ENCODE results near the gene RHOB. TPM values are rescaled to one million over a fixed set of nuclear protein-coding genes. Genes with fewer than 3 reads are reported as not detected.

RHOB gene
- total RNA-seq, 1 donor from 2014 or later = 292 TPM

DNA sequence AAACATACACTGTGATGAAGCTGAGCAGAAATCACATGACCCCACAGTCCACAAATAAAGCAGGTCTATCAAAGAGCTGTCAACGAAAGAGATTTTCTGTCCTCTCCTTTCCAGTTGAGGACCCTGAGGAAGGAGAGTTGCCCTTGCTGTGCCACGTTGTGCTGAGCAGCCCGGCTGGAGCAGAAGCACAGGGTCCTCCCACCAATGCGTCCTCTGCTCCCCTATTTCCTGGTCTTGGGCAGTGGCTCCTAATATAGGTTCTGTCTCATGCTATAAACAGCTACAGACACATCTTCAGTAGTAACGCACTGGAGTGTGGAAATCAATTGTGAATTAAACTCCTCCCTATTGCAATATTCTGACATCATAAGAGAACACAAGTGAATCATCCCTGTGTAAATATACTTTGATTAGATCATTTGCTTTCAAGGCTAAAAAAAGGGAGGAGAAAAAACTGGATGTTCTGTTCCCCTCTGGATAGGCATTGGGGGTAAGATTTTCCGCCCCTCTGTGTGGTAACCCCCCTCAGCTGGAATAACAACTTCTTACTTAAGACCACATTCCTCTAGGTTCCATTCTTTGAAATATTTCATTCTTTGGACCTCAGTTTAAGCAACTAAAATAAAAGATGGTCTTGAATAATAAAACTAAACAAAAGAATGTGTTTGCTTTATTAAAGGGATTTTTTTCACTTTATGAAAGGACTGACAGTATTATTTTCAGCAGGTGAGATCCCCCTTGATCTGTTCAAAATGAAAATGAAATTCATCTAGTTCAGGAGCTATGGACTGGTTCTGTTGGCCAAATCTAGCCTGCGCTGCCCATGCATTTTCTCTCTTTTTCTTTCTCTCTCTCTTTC lies 8.3 kb upstream of the RHOB start:
- no peak overlapping the region for H3K4me3 Mint-ChIP-seq (ENCODE audit: unreplicated experiment)
- peaks cover 3% of the 10 kb centered on the region for H3K27me3 Mint-ChIP-seq (ENCODE audit: unreplicated experiment)
- TF ChIP-seq, protein P1, sequence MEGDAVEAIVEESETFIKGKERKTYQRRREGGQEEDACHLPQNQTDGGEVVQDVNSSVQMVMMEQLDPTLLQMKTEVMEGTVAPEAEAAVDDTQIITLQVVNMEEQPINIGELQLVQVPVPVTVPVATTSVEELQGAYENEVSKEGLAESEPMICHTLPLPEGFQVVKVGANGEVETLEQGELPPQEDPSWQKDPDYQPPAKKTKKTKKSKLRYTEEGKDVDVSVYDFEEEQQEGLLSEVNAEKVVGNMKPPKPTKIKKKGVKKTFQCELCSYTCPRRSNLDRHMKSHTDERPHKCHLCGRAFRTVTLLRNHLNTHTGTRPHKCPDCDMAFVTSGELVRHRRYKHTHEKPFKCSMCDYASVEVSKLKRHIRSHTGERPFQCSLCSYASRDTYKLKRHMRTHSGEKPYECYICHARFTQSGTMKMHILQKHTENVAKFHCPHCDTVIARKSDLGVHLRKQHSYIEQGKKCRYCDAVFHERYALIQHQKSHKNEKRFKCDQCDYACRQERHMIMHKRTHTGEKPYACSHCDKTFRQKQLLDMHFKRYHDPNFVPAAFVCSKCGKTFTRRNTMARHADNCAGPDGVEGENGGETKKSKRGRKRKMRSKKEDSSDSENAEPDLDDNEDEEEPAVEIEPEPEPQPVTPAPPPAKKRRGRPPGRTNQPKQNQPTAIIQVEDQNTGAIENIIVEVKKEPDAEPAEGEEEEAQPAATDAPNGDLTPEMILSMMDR (IDR thresholded peaks at IDR 0.05; ENCODE audit: unreplicated experiment) = no peak
- H3K9me3 Mint-ChIP-seq (ENCODE audit: unreplicated experiment) = no peaks in the 10 kb centered on the region
- no peaks in the 10 kb centered on the region for H3K36me3 Mint-ChIP-seq (ENCODE audit: low read depth, unreplicated experiment)
- H3K4me1 Mint-ChIP-seq (ENCODE audit: unreplicated experiment) = peaks cover 9% of the 10 kb centered on the region
- H3K27ac Mint-ChIP-seq (ENCODE audit: unreplicated experiment) = no peak overlapping the region
- no peak for DNase-seq (ENCODE audit: low spot score)

GRCh38 chr2:20439193-20439475 lies 7.7 kb upstream of the RHOB start:
- Mint-ChIP-seq H3K4me3 (ENCODE audit: unreplicated experiment) (no peak overlapping the region), H3K36me3 (ENCODE audit: low read depth, unreplicated experiment) (no peaks in the 10 kb centered on the region), H3K9me3 (ENCODE audit: unreplicated experiment) (no peaks in the 10 kb centered on the region), H3K27me3 (ENCODE audit: unreplicated experiment) (peaks cover 2% of the 10 kb centered on the region), H3K27ac (ENCODE audit: unreplicated experiment) (no peak overlapping the region), H3K4me1 (ENCODE audit: unreplicated experiment) (peaks cover 15% of the 10 kb centered on the region)
- DNase-seq (ENCODE audit: low spot score) = no peak
- TF ChIP-seq, protein P1 (IDR thresholded peaks at IDR 0.05; ENCODE audit: unreplicated experiment) = no peak

- no peak overlapping the region for H3K27ac Mint-ChIP-seq (ENCODE audit: unreplicated experiment)
- H3K4me1 Mint-ChIP-seq (ENCODE audit: unreplicated experiment) = peaks cover 19% of the 10 kb centered on the region
- TF ChIP-seq, protein P1 (IDR thresholded peaks at IDR 0.05; ENCODE audit: unreplicated experiment) = no peak
- H3K4me3 Mint-ChIP-seq (ENCODE audit: unreplicated experiment) = no peak overlapping the region
- H3K27me3 Mint-ChIP-seq (ENCODE audit: unreplicated experiment) = no peaks in the 10 kb centered on the region
- no peak for DNase-seq (ENCODE audit: low spot score)
- H3K36me3 Mint-ChIP-seq (ENCODE audit: low read depth, unreplicated experiment) = no peaks in the 10 kb centered on the region
- H3K9me3 Mint-ChIP-seq (ENCODE audit: unreplicated experiment) = no peaks in the 10 kb centered on the region
Observed at GRCh38 chr2:20439503-20439902, 7.4 kb upstream of the RHOB start.

GRCh38 chr2:20440001-20440560 lies 6.8 kb upstream of the RHOB start:
- no peaks in the 10 kb centered on the region for H3K36me3 Mint-ChIP-seq (ENCODE audit: low read depth, unreplicated experiment)
- H3K9me3 Mint-ChIP-seq (ENCODE audit: unreplicated experiment) = no peaks in the 10 kb centered on the region
- no peaks in the 10 kb centered on the region for H3K27me3 Mint-ChIP-seq (ENCODE audit: unreplicated experiment)
- H3K4me1 Mint-ChIP-seq (ENCODE audit: unreplicated experiment) = peaks cover 23% of the 10 kb centered on the region
- DNase-seq (ENCODE audit: low spot score) = no peak
- no peak overlapping the region for H3K27ac Mint-ChIP-seq (ENCODE audit: unreplicated experiment)
- TF ChIP-seq, protein P1 (IDR thresholded peaks at IDR 0.05; ENCODE audit: unreplicated experiment) = no peak
- no peak overlapping the region for H3K4me3 Mint-ChIP-seq (ENCODE audit: unreplicated experiment)

GRCh38 chr2:20443276-20443920 lies 3.5 kb upstream of the RHOB start:
- no peak for DNase-seq (ENCODE audit: low spot score)
- Mint-ChIP-seq H3K36me3 (ENCODE audit: low read depth, unreplicated experiment) (no peaks in the 10 kb centered on the region), H3K4me1 (ENCODE audit: unreplicated experiment) (peaks cover 29% of the 10 kb centered on the region), H3K4me3 (ENCODE audit: unreplicated experiment) (no peak overlapping the region), H3K27ac (ENCODE audit: unreplicated experiment) (no peak overlapping the region), H3K27me3 (ENCODE audit: unreplicated experiment) (peaks cover 2% of the 10 kb centered on the region), H3K9me3 (ENCODE audit: unreplicated experiment) (no peaks in the 10 kb centered on the region)
- TF ChIP-seq, protein P1 (IDR thresholded peaks at IDR 0.05; ENCODE audit: unreplicated experiment) = peak; percentile 63
